SK-N-MC (cell line): ENCODE data around the gene KLHL33.

Experiments
- EZH2 ChIP-seq: fragments of 200-600 bp; sonication (generic); IDR thresholded peaks from one replicate; pipeline ENCODE4 v1.6.1; 2017; ENCODE audit warnings: antibody characterized with exemption
- FOXP2 ChIP-seq: optimal IDR thresholded peaks from 2 replicates; pipeline ENCODE3; 2011; ENCODE audit warnings: mild to moderate bottlenecking, moderate library complexity; ENCODE audit not compliant: insufficient read depth; ENCODE audit errors: extremely low read length, control extremely low read depth
- POLR2AphosphoS5 ChIP-seq: IDR thresholded peaks from 2 replicates; pipeline ENCODE4 v1.6.1; 2012; ENCODE audit warnings: mild to moderate bottlenecking, low read depth, low read length, borderline replicate concordance

DNA sequence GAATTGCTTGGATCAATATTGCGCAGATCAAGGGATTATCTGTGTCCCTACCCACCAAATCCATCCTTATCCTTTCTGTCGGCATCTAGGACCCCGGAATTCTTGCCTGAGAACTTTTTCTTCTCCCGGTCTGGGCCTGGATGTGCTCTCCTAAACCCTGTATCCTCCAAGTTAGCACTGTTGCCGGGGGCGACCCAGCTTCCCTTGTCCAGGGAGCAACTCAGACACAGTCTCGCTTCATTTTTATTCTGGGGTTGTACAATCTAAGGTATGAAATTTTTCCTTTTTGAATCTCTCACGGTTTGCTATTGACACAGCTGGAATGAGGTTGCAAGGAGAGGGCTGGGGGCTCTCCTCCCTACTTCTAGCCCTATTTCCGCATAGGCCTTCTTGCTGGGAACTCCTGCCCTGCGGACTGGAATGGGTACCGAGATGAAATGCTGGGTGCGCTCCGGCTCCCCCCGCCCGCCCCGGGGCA, 32.8 kb upstream of the KLHL33 start:
- no peak for TF ChIP-seq EZH2
- TF ChIP-seq POLR2AphosphoS5: no peak
- no peak for TF ChIP-seq FOXP2
